PFSK-1 (cell line): ENCODE measurements around the gene TMEM167B.

Experiments used
- FOXP2 ChIP-seq: optimal IDR thresholded peaks from 2 replicates; pipeline ENCODE3; 2011; ENCODE audit warnings: borderline replicate concordance, control low read depth, inconsistent platforms; ENCODE audit not compliant: insufficient read depth; ENCODE audit errors: extremely low read length, extremely low read depth
- REST ChIP-seq, 2 experiments: IDR thresholded peaks; 2 replicates each; pipeline versions ENCODE4 v1.6.1 to v1.8.0; 2011 to 2012; ENCODE audit warnings: low read depth in 2 of 2, low read length in 2 of 2, control low read depth in 1 of 2, inconsistent platforms in 1 of 2, mild to moderate bottlenecking in 1 of 2, moderate library complexity in 1 of 2; ENCODE audit not compliant: insufficient read depth in 1 of 2
- TAF1 ChIP-seq: IDR thresholded peaks from 2 replicates; pipeline ENCODE4 v1.6.1; 2012; ENCODE audit warnings: low read length, control low read depth, borderline replicate concordance; ENCODE audit not compliant: insufficient read depth

DNA sequence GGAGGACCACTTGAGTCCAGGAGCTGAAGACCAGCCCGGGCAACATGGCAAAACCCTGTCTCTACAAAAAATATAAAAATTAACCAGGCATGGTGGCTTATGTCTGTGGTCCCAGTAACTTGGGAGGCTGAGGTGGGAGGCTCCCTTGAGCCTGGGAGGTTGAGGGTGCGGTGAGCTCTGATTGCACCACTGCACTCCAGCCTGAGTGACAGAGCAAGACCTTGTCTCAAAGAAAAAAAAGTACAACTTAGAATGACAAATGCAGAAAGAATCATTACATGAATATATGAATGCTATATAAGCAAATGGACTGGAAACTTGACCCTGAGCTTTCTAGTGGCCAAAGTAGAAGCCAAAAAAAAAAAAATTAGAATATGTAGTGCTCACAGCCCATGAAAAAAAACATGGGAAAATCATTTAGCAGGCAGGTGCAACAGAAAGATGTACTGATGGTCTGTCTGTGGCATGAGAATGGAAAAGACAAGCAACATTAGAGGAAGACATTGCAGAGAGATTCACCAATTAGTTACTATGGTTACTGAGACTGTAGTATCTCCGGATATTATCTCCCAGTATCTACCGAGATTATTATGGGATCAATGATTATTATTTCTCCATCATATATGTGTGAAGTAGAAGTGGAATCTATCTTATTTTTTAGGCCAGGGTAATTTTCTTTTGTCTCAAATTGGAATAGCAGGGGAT is 42.6 kb downstream of the TMEM167B start:
- TF ChIP-seq FOXP2 (no peak), REST (IDR thresholded peaks at IDR 0.05; ENCODE audit: insufficient read depth in 1 of 2, low read depth in 2 of 2, low read length in 2 of 2) (no peak), TAF1 (no peak)
